SU-DHL-6 (cell line): ENCODE data around the gene RAP1A.

ENCODE experiments used
- EZH2phosphoT487 ChIP-seq: fragments of 200-600 bp; sonication (generic), shearing (Covaris generic); conservative IDR thresholded peaks from 2 replicates; pipeline ENCODE4 v1.6.1; 2018; ENCODE audit warnings: mild to moderate bottlenecking, antibody characterized with exemption, low read length, moderate library complexity, mixed read lengths
- TF ChIP-seq, protein P1 (sequence below): fragments of 200-600 bp; sonication (generic); IDR thresholded peaks from one replicate; pipeline ENCODE4 v1.5.1; 2017; ENCODE audit warnings: antibody characterized with exemption, mild to moderate bottlenecking, low read length, moderate library complexity; ENCODE audit not compliant: insufficient read depth, poor library complexity, severe bottlenecking

DNA sequence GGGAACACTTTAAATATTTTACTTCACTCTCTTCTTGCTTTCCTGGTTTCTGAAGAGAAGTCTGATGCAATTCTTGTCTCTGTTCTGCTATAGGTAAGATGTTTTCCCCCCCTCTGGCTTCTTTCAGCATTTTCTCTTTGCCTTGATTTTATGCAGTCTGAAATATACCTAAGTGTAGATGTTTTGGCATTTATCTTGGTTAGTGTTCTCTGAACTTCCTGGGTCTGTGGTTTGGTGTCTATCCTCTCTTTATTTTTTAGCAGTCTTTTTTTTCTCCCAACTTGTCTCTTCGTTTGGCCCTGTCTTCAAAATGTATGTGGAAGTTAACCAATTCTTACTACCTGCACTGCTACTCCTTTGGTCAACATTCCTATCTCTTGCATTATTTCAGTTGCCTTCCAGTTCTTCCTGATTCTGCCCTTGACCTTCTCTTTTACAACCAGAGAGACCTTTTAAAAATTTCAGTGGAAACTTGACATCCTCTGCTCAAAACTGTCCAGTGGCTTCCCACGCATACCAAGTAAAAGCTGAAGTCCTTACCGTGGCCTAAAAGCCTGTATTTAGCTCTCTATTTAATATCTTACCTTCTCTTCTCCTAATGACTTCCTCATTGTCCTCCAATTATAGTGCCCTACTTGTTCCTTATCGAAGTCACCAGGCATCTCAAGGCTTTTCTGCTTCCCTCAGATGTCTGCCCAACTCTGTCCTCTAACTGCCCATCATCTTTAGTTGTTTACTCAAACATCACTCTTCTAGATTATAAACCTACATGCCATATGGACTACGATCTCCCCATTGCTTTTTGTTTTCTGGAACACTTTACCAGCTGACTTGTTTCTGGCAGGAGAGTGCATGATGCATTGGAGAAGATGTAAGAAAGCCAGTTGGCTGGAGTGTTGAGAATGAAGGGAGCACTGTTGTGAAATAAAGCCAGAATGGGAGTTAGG lies 40.9 kb downstream of the RAP1A start:
- TF ChIP-seq, protein P1, sequence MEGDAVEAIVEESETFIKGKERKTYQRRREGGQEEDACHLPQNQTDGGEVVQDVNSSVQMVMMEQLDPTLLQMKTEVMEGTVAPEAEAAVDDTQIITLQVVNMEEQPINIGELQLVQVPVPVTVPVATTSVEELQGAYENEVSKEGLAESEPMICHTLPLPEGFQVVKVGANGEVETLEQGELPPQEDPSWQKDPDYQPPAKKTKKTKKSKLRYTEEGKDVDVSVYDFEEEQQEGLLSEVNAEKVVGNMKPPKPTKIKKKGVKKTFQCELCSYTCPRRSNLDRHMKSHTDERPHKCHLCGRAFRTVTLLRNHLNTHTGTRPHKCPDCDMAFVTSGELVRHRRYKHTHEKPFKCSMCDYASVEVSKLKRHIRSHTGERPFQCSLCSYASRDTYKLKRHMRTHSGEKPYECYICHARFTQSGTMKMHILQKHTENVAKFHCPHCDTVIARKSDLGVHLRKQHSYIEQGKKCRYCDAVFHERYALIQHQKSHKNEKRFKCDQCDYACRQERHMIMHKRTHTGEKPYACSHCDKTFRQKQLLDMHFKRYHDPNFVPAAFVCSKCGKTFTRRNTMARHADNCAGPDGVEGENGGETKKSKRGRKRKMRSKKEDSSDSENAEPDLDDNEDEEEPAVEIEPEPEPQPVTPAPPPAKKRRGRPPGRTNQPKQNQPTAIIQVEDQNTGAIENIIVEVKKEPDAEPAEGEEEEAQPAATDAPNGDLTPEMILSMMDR = no peak
- TF ChIP-seq EZH2phosphoT487 = no peak
